ENCODE data around the gene PNP. TPM values are rescaled to one million over a fixed set of nuclear protein-coding genes. Genes with fewer than 3 reads are reported as not detected.

PNP gene
- total and polyA plus RNA-seq, 2 donors (not counting 3 experiments of a cell fraction or from before 2014, with no cell fraction given): 245 to 271 TPM

DNA sequence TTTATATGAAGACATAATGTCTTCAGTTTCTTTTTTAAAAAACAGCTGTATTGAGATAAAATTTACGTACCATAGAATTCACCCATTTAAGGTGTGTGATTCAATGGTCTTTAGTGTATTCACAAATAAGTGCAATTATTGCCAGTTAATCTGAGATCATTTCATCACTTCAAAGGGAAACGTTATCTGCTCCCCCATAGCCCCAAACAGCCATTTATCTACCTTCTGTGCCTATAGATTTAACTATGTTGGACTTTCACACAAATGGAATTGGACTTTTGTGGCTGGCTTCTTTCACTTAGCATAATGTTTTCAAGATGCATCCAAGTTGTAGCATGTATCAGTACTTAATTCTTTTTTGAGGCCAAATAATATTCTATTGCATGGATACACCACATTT lies 9.7 kb downstream of the PNP start:
- Histone ChIP-seq H3K27ac (ENCODE audit: insufficient read depth, low read depth, low read length) (no peak overlapping the region), H3K9me3 (replicated peaks; ENCODE audit: control insufficient read depth, insufficient read depth, low read length) (no peaks in the 10 kb centered on the region), H2AFZ (ENCODE audit: low read depth, low read length) (no peak overlapping the region), H3K36me3 (ENCODE audit: control insufficient read depth in 2 of 2, extremely low read depth in 1 of 2, insufficient read depth in 2 of 2, low read length in 2 of 2) (peaks cover 19 to 27% of the 10 kb centered on the region in 2 experiments), H3K4me2 (ENCODE audit: insufficient read depth, low read length) (no peak overlapping the region), H3K9ac (replicated peaks; ENCODE audit: extremely low read depth, insufficient read depth, low read length) (no peak overlapping the region), H3K4me1 (ENCODE audit: control insufficient read depth, extremely low read depth, insufficient read depth, low read length) (peaks cover 26% of the 10 kb centered on the region), H3K79me2 (ENCODE audit: control insufficient read depth, insufficient read depth, low read length) (peaks cover 14% of the 10 kb centered on the region), H3K27me3 (ENCODE audit: control insufficient read depth in 2 of 2, insufficient read depth in 2 of 2, low read length in 2 of 2) (no peaks in the 10 kb centered on the region), H4K20me1 (replicated peaks; ENCODE audit: control insufficient read depth, extremely low read depth, insufficient read depth, low read length) (no peaks in the 10 kb centered on the region), H3K4me3 (replicated peaks in 1 of 3; ENCODE audit: insufficient read depth in 1 of 3, low read depth in 1 of 3, low read length in 3 of 3) (no peak overlapping the region), H3K9me1 (replicated peaks; ENCODE audit: control insufficient read depth, extremely low read depth, insufficient read depth, low read length) (no peaks in the 10 kb centered on the region)
- ChIA-PET POLR2A (no interaction called here), CTCF (interaction anchor here (0.8 to 1.5 kb wide), 4 partner anchors 8 to 63 kb away, joined by 3 to 4 read pairs (median 3); no protein-coding TSS in a partner anchor)
- DNase-seq (ENCODE audit: low read depth, low spot score) (no peak), FAIRE-seq (no peak)
- no peak for TF ChIP-seq GATA2 (IDR thresholded peaks at IDR 0.05; ENCODE audit: insufficient read depth, insufficient read length, low read depth, low read length)
- TF ChIP-seq MYC (IDR thresholded peaks at IDR 0.05; ENCODE audit: low read depth, low read length): no peak
- no peak for TF ChIP-seq FOS (IDR thresholded peaks at IDR 0.05; ENCODE audit: borderline replicate concordance, insufficient read depth, low read length)
- no peak for TF ChIP-seq POLR2AphosphoS5 (IDR thresholded peaks at IDR 0.05; ENCODE audit: insufficient read depth, low read depth, low read length)
- no peak for TF ChIP-seq JUN (IDR thresholded peaks at IDR 0.05; ENCODE audit: borderline replicate concordance, insufficient read depth, insufficient read length, low read depth)
- TF ChIP-seq, protein P1, sequence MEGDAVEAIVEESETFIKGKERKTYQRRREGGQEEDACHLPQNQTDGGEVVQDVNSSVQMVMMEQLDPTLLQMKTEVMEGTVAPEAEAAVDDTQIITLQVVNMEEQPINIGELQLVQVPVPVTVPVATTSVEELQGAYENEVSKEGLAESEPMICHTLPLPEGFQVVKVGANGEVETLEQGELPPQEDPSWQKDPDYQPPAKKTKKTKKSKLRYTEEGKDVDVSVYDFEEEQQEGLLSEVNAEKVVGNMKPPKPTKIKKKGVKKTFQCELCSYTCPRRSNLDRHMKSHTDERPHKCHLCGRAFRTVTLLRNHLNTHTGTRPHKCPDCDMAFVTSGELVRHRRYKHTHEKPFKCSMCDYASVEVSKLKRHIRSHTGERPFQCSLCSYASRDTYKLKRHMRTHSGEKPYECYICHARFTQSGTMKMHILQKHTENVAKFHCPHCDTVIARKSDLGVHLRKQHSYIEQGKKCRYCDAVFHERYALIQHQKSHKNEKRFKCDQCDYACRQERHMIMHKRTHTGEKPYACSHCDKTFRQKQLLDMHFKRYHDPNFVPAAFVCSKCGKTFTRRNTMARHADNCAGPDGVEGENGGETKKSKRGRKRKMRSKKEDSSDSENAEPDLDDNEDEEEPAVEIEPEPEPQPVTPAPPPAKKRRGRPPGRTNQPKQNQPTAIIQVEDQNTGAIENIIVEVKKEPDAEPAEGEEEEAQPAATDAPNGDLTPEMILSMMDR (IDR thresholded peaks at IDR 0.05; ENCODE audit: extremely low read depth in 1 of 2, insufficient read depth in 1 of 2, low read depth in 1 of 2, low read length in 2 of 2): no peak
- no peak for TF ChIP-seq EZH2 (IDR thresholded peaks at IDR 0.05; ENCODE audit: borderline replicate concordance, low read depth, low read length, severe bottlenecking)
- TF ChIP-seq, protein P2, sequence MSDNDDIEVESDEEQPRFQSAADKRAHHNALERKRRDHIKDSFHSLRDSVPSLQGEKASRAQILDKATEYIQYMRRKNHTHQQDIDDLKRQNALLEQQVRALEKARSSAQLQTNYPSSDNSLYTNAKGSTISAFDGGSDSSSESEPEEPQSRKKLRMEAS (IDR thresholded peaks at IDR 0.05; ENCODE audit: insufficient read depth, insufficient read length): no peak
- no peak for TF ChIP-seq POLR2A (IDR thresholded peaks at IDR 0.05; ENCODE audit: low read depth, low read length)
- intact Hi-C loops (cut with micrococcal nuclease): no loop called here
- dilution Hi-C loops (cut with MboI; ENCODE audit: extremely low pct_ligation_motif_present, low sequenced_read_pairs): loop anchor here (10.0 kb wide), 1 partner anchor 124 kb away; no protein-coding TSS in a partner anchor
- no TSS peak for BruUV-seq (replicated peaks)
